LNCAP (cell line): ENCODE results near the gene TMEM178B.

Experiments used
- CTCF ChIP-seq: fragments of 450-650 bp; IDR thresholded peaks from 2 replicates; pipeline ENCODE4 v1.5.1; 2017; ENCODE audit warnings: mild to moderate bottlenecking

Gene TMEM178B

DNA sequence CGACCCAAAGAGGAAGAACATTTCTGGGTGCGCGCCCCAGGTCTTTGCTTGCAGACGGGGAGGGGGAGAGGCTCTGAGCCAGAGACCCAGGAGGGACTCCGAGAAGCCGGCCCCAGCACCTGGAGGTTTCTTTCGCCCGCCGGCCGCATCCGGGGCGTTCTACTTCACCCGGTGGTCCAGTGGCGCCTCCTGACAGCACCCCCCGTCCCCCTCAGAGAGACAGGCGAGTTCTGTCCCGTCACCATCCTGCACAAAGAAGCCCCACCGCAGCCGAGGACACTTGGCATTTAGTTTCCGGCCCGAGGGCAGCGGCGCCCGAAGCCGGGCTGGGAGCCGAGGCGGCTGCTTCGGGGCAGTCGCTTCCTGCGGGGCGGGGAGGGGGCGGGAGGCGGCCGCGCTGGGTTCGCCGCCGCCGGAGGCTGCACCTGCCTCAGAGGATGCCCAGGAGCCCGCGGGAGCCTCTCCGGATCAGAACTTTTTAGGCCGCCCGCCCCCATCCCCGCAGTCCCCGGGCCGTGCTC is at the start of gene TMEM178B:
TMEM178B (plus strand) TSS at position 424 of the 521 bp plus-strand sequence.
- no peak for TF ChIP-seq CTCF

DNA sequence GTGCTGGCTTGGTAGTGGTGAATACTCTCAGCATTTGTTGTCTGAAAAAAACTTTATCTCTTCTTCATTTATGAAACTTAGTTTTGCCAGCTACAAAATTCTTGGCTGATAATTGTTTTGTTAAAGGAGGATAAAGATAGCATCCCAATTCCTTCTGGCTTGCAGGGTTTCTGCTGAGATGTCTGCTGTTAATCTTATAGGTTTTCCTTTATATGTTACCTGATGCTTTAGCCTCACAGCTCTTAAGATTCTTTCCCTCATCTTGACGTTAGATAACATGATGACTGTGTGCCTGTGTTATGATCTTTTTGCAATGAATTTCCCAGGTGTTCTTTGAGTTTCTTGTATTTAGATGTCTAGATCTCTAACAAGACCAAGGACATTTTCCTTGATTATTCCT is 49.2 kb upstream of the TMEM178B start:
- TF ChIP-seq CTCF, result no peak

- no peak for TF ChIP-seq CTCF
These were observed 46.8 kb upstream of the TMEM178B start for GRCh38 chr7:141027043-141027442.

DNA sequence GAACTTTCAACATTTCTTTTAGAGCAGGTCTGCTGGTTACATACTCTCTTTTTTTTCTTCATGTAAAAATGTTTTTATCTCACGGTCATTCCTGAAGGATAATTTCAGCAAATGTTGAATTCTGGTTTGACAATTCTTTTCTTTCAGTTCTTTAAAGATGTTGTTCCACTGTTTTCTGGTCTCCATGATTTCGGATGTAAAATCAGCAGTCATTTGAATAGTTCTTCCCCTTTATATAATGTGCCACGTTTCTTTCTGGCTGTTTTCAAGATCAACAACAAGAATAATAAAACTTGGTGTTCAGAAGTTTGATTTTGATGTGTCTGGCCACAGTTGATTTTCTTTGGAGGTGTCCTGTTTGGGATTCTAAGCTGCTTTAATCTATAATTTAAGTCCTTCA is 45.1 kb upstream of the TMEM178B start:
- no peak for TF ChIP-seq CTCF

DNA sequence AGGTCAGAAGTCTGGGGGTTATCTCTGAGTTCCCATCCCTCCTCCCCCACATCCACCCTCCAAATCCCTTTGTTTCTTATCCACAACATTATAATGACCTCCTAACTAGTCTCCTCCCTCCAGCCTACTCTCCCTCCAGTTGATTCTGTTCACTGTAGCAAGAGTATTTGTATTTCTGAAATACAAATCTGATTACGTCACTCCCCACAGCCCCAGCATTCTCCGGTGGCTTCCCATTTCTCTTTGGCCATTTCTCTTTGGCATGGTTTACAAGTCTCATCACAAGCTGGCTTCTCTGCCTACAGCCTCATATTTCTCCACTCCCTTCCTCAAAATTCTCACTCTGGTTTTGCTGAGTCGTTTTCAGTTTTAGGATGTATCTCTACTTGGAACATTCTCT is 34.5 kb upstream of the TMEM178B start:
- no peak for TF ChIP-seq CTCF

GRCh38 chr7:141042222-141043193 is 31.4 kb upstream of the TMEM178B start:
- no peak for TF ChIP-seq CTCF

GRCh38 chr7:141043616-141044015 is 30.2 kb upstream of the TMEM178B start:
- TF ChIP-seq CTCF, result no peak
